GM13977 (cell line): ENCODE results near the gene MED17.

Experiments used
- DNase-seq: peaks from one replicate; pipeline ENCODE4 v3.0.0; 2012; ENCODE audit warnings: low spot score
- in situ Hi-C: fragments of 300-500 bp; cut with MboI; formaldehyde crosslinking; loops from one replicate; pipeline ENCODE4 v1.12.0; 2022; ENCODE audit warnings: low sequenced_read_pairs, low pct_unique_long_range_greater_than_20kb, mixed read lengths, inconsistent platforms; ENCODE audit not compliant: unreplicated experiment
- TF ChIP-seq, protein P1 (sequence below): IDR thresholded peaks from 2 replicates; pipeline ENCODE4 v1.5.1; 2012; ENCODE audit warnings: mild to moderate bottlenecking, control low read depth; ENCODE audit not compliant: insufficient read depth; ENCODE audit errors: extremely low read depth, missing control alignments

Gene MED17

GRCh38 chr11:93844568-93844967 is 60.5 kb downstream of the MED17 start:
- in situ Hi-C loops = no loop called here
- TF ChIP-seq, protein P1, sequence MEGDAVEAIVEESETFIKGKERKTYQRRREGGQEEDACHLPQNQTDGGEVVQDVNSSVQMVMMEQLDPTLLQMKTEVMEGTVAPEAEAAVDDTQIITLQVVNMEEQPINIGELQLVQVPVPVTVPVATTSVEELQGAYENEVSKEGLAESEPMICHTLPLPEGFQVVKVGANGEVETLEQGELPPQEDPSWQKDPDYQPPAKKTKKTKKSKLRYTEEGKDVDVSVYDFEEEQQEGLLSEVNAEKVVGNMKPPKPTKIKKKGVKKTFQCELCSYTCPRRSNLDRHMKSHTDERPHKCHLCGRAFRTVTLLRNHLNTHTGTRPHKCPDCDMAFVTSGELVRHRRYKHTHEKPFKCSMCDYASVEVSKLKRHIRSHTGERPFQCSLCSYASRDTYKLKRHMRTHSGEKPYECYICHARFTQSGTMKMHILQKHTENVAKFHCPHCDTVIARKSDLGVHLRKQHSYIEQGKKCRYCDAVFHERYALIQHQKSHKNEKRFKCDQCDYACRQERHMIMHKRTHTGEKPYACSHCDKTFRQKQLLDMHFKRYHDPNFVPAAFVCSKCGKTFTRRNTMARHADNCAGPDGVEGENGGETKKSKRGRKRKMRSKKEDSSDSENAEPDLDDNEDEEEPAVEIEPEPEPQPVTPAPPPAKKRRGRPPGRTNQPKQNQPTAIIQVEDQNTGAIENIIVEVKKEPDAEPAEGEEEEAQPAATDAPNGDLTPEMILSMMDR = no peak
- DNase-seq = no peak

- in situ Hi-C loops = no loop called here
- no peak for DNase-seq
- TF ChIP-seq, protein P1 = no peak
These were observed 61.4 kb downstream of the MED17 start for GRCh38 chr11:93845181-93846092.

GRCh38 chr11:93846411-93846810 is 62.3 kb downstream of the MED17 start:
- in situ Hi-C loops = no loop called here
- no peak for DNase-seq
- TF ChIP-seq, protein P1 = no peak

DNA sequence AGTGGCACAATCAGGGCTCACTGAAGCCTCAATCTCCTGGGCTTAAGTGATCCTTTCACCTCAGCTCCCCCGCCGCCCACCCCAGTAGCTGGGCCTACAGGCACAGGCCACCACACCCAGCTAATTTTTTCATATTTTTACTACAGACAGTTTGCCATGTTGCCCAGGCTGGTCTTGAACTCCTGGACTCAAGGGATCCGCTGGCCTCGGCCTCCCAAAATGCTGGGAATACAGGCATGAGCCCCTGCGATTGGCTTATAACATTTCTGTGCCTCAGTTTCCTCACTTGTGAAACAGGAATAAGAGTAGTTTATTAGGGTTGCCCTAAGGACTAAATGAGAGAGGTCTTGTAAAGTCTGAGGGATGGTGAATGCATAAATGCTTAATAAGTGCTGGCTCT is 65.1 kb downstream of the MED17 start:
- in situ Hi-C loops = no loop called here
- TF ChIP-seq, protein P1 = no peak
- DNase-seq = no peak

- in situ Hi-C loops = no loop called here
- TF ChIP-seq, protein P1 = no peak
- no peak for DNase-seq
These were observed 65.9 kb downstream of the MED17 start for GRCh38 chr11:93849751-93850593.

GRCh38 chr11:93850594-93851018 is 66.5 kb downstream of the MED17 start, which contains the start of gene VSTM5:
Gene VSTM5 (minus strand): TSS chr11:93850618. CDS start chr11:93850502, 116 bp downstream.
- no peak for DNase-seq
- in situ Hi-C loops = no loop called here
- TF ChIP-seq, protein P1 = no peak
